Chondrocyte (in vitro differentiated cells): ENCODE data around the gene CLCN7. TPM values are rescaled to one million over a fixed set of nuclear protein-coding genes. Genes with fewer than 3 reads are reported as not detected.

Experiments used
- DNase-seq: peaks from one replicate; pipeline ENCODE4 v3.0.0; 2021; ENCODE audit warnings: mixed read lengths, low spot score
- H3K27ac Mint-ChIP-seq: one replicate; pipeline ENCODE4 v1.8.0; 2021; ENCODE audit warnings: mild to moderate bottlenecking, moderate library complexity, mixed read lengths; ENCODE audit not compliant: unreplicated experiment
- H3K27me3 Mint-ChIP-seq: 2 replicates; pipeline ENCODE4 v1.8.0; 2021; ENCODE audit warnings: low read depth, mixed read lengths
- H3K36me3 Mint-ChIP-seq: 2 replicates; pipeline ENCODE4 v1.8.0; 2021; ENCODE audit warnings: low read depth, mixed read lengths
- H3K4me1 Mint-ChIP-seq: 2 replicates; pipeline ENCODE4 v1.8.0; 2021; ENCODE audit warnings: low read depth, mild to moderate bottlenecking, mixed read lengths
- H3K4me3 Mint-ChIP-seq: one replicate; pipeline ENCODE4 v1.8.0; 2021; ENCODE audit warnings: mild to moderate bottlenecking, moderate library complexity, mixed read lengths; ENCODE audit not compliant: unreplicated experiment
- H3K9me3 Mint-ChIP-seq: 2 replicates; pipeline ENCODE4 v1.8.0; 2021; ENCODE audit warnings: low read depth, mixed read lengths
- total RNA-seq: library from RNA; stranded (reverse); gene quantifications from 3 replicates; pipeline ENCODE4 v1.2.1, GENCODE V29; 2021
- TF ChIP-seq, protein P1 (sequence below): fragments of 200-600 bp; sonication (generic); IDR thresholded peaks from 2 replicates; pipeline ENCODE4 v1.5.0; 2021; ENCODE audit warnings: antibody characterized with exemption, mild to moderate bottlenecking, moderate library complexity

Gene CLCN7
- total RNA-seq, 1 donor from 2014 or later, result 97.0 TPM

DNA sequence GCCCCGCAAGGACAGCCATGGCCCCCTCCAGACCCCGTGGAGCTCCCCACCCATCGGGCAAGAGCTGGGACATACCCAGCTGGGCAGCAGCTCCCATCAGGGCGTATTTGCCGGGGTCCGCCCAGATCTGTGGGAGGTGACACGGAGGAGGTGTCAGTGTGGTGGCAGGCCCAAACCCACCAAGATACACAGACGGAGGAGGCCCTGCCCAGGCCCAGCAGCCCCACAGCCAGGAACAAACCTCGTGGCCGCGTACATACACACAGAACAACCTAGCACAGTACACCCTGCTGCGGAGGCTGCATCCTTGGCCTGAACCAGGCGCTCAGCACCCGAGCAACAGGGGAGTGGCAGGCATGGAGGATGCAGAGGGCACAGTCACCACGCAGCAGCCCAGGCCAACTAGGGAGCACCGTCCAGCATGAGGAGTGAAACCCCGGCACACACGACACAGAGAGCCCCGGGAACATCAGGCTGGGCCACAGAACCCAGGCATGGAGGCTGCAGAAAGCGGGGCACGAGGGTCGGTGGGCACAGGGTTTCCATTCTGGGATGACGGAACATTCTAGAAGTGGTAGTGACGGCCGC is 25.5 kb downstream of the CLCN7 start:
- TF ChIP-seq, protein P1, sequence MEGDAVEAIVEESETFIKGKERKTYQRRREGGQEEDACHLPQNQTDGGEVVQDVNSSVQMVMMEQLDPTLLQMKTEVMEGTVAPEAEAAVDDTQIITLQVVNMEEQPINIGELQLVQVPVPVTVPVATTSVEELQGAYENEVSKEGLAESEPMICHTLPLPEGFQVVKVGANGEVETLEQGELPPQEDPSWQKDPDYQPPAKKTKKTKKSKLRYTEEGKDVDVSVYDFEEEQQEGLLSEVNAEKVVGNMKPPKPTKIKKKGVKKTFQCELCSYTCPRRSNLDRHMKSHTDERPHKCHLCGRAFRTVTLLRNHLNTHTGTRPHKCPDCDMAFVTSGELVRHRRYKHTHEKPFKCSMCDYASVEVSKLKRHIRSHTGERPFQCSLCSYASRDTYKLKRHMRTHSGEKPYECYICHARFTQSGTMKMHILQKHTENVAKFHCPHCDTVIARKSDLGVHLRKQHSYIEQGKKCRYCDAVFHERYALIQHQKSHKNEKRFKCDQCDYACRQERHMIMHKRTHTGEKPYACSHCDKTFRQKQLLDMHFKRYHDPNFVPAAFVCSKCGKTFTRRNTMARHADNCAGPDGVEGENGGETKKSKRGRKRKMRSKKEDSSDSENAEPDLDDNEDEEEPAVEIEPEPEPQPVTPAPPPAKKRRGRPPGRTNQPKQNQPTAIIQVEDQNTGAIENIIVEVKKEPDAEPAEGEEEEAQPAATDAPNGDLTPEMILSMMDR, result no peak
- Mint-ChIP-seq H3K4me3 (no peak overlapping the region), H3K27ac (no peak overlapping the region)

GRCh38 chr16:1448536-1449116 is 26.2 kb downstream of the CLCN7 start:
- H3K4me3 Mint-ChIP-seq, result no peak overlapping the region
- no peak for DNase-seq
- no peaks in the 10 kb centered on the region for H3K4me1 Mint-ChIP-seq
- H3K36me3 Mint-ChIP-seq, result peaks cover 10% of the 10 kb centered on the region
- no peaks in the 10 kb centered on the region for H3K9me3 Mint-ChIP-seq
- no peaks in the 10 kb centered on the region for H3K27me3 Mint-ChIP-seq
- TF ChIP-seq, protein P1, result no peak
- no peak overlapping the region for H3K27ac Mint-ChIP-seq

More for the DNA sequence above, 25.5 kb downstream of the CLCN7 start:
- H3K36me3 Mint-ChIP-seq, result peaks cover 10% of the 10 kb centered on the region
- H3K4me1 Mint-ChIP-seq, result no peaks in the 10 kb centered on the region
- H3K9me3 Mint-ChIP-seq, result no peaks in the 10 kb centered on the region
- DNase-seq, result no peak
- H3K27me3 Mint-ChIP-seq, result no peaks in the 10 kb centered on the region

- H3K36me3 Mint-ChIP-seq, result peaks cover 10% of the 10 kb centered on the region
- H3K4me1 Mint-ChIP-seq, result no peaks in the 10 kb centered on the region
- no peaks in the 10 kb centered on the region for H3K27me3 Mint-ChIP-seq
- DNase-seq, result no peak
- no peaks in the 10 kb centered on the region for H3K9me3 Mint-ChIP-seq
- TF ChIP-seq, protein P1, result no peak
- H3K4me3 Mint-ChIP-seq, result no peak overlapping the region
- H3K27ac Mint-ChIP-seq, result no peak overlapping the region
These were observed 26.9 kb downstream of the CLCN7 start for GRCh38 chr16:1447965-1448364.

DNA sequence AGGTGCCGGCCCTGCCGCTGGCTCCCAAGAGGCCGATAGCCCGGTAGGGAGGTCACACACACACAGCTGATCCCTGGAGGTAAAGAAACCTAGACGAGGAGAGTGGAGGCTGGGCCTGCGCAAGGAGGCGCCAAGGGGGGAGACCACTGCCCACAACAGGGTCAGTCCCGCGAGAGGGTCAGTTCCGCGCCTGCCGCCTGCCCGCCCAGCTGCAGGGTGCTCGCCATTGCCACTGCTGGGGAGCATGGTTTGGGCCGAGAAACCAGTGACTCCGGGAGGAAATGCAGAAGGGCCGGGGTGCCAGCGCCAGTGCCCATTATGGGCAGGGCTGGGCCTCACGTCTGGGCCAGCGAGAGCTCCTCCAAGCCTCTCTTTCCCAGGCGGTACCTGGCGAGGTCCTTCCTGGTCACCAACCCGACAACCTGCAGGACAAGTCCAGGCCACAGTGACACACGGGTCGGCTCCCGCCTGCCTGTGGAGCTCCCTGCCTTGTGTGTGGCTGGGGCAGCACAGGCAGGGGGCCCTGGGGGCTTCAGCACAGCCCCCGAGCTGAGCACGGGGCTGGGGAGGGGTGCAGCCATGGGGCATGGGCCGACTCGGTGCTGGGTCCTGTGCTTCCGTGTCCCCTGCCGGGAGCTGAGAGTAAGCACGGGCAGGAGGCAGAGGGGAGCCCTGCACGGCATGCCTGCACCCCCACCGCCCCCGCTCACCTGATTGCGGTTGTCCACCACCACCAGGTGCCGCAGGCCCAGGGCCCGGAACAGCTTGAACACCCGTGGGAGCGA is 28.3 kb downstream of the CLCN7 start:
- DNase-seq, result no peak
- Mint-ChIP-seq H3K27me3 (no peaks in the 10 kb centered on the region), H3K9me3 (no peaks in the 10 kb centered on the region), H3K4me1 (no peaks in the 10 kb centered on the region), H3K4me3 (no peak overlapping the region), H3K36me3 (peaks cover 6% of the 10 kb centered on the region), H3K27ac (no peak overlapping the region)
- TF ChIP-seq, protein P1, result no peak

DNA sequence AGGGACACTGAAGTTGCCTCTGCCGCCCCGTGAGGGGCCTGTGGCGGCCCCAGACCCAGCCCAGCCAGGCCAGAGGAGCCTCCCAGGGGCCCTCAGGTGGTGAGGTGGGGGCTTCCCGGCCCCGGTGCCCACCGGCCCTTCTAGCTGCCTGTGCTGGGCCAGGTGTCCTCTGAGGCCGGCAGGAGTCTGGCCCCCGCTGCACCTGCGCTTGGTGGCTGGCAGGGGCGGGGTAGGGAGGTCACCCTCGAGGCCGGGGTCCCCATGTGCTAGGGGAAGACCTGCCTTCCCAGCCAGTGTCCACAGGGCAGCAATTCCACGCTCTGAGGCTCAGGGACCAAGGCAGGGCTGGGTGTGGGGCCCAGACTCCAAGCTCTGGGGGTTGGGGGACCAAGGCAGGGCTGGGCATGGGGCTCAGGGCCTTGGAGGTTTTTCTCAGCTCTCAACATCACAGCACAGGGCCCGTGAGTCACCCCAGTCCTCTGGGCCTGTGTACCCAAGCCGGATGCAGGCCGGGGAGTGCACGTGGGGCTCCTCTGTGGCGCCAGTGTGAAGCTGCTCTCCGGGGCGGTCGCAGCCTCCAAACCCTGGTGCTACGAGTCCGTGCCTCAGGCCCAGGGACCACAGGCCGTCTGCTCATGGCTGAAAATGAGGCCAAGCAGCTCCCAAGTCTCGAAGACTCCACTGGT is 29.2 kb downstream of the CLCN7 start:
- Mint-ChIP-seq H3K27me3 (no peaks in the 10 kb centered on the region), H3K27ac (no peak overlapping the region), H3K4me1 (no peaks in the 10 kb centered on the region), H3K9me3 (no peaks in the 10 kb centered on the region), H3K4me3 (no peak overlapping the region), H3K36me3 (peaks cover 4% of the 10 kb centered on the region)
- TF ChIP-seq, protein P1, result no peak
- DNase-seq, result no peak
